ENCODE measurements around the gene SRRM1. TPM values are rescaled to one million over a fixed set of nuclear protein-coding genes. Genes with fewer than 3 reads are reported as not detected.

The SRRM1 gene
- total RNA-seq, 4 donors from 2014 or later, result 44.0 to 91.2 (median 58.1) TPM

GRCh38 chr1:24679725-24680124 lies 36.6 kb downstream of the SRRM1 start:
- intact Hi-C loops (cut with DNase I), result no loop called here
- WGBS, 2 donors, result 85 to 97% methylated on average over 3 to 4 of the region's 4 CpGs

GRCh38 chr1:24683713-24684162 lies 40.6 kb downstream of the SRRM1 start:
- H3K27ac ChIP-seq, result no peak overlapping the region
- no peak for DNase-seq
- 17 to 24% methylated on average over 6 of the region's 6 CpGs for WGBS, 2 donors
- intact Hi-C loops (cut with DNase I), result no loop called here
- H3K4me3 ChIP-seq, result no peak overlapping the region
- peaks cover 0 to 14% (median 4%) of the 10 kb centered on the region in 3 donors for H3K4me1 ChIP-seq
- H3K27me3 ChIP-seq, result no peaks in the 10 kb centered on the region
- H3K9me3 ChIP-seq, result no peaks in the 10 kb centered on the region
- H3K36me3 ChIP-seq, result no peaks in the 10 kb centered on the region
- TF ChIP-seq, protein P1, sequence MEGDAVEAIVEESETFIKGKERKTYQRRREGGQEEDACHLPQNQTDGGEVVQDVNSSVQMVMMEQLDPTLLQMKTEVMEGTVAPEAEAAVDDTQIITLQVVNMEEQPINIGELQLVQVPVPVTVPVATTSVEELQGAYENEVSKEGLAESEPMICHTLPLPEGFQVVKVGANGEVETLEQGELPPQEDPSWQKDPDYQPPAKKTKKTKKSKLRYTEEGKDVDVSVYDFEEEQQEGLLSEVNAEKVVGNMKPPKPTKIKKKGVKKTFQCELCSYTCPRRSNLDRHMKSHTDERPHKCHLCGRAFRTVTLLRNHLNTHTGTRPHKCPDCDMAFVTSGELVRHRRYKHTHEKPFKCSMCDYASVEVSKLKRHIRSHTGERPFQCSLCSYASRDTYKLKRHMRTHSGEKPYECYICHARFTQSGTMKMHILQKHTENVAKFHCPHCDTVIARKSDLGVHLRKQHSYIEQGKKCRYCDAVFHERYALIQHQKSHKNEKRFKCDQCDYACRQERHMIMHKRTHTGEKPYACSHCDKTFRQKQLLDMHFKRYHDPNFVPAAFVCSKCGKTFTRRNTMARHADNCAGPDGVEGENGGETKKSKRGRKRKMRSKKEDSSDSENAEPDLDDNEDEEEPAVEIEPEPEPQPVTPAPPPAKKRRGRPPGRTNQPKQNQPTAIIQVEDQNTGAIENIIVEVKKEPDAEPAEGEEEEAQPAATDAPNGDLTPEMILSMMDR (IDR thresholded peaks at IDR 0.05), result no peak
- TF ChIP-seq POLR2A (IDR thresholded peaks at IDR 0.05), result no peak

More at GRCh38 chr1:24679725-24680124, 36.6 kb downstream of the SRRM1 start:
- no peak for DNase-seq
- no peak overlapping the region for H3K4me3 ChIP-seq
- no peaks in the 10 kb centered on the region for H3K9me3 ChIP-seq
- H3K27me3 ChIP-seq, result no peaks in the 10 kb centered on the region
- no peak for TF ChIP-seq POLR2A (IDR thresholded peaks at IDR 0.05)
- TF ChIP-seq, protein P1 (IDR thresholded peaks at IDR 0.05), result no peak
- H3K4me1 ChIP-seq, result peaks cover 0 to 14% (median 4%) of the 10 kb centered on the region in 3 donors
- H3K27ac ChIP-seq, result no peak overlapping the region
- H3K36me3 ChIP-seq, result peaks cover 0 to 28% (median 0%) of the 10 kb centered on the region in 3 donors

DNA sequence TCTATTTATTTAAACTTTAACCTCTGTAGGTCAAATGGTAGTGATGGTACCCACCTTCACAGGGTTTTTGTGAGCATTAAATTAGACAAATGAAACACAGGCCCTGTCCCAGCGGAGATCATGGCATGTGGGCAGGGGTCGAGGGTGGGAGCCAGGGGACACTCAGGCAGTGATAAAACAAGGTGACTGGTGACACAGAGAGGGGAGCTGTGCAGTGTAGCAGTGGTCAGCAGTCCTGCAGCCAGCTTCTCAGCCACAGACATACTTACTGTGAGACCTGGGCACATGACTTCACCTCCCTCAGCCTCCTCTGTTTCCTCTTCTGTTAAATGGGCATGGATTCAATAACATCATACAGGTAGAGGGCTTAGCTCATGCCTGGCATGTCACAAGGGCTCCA lies 44.9 kb downstream of the SRRM1 start:
- Histone ChIP-seq H3K4me3 (no peak overlapping the region), H3K4me1 (peaks cover 0 to 18% (median 4%) of the 10 kb centered on the region in 3 donors), H3K9me3 (no peaks in the 10 kb centered on the region), H3K27me3 (no peaks in the 10 kb centered on the region), H3K27ac (no peak overlapping the region), H3K36me3 (no peaks in the 10 kb centered on the region)
- DNase-seq, result no peak
- TF ChIP-seq, protein P1 (IDR thresholded peaks at IDR 0.05), result no peak
- no peak for TF ChIP-seq POLR2A (IDR thresholded peaks at IDR 0.05)
- intact Hi-C loops (cut with DNase I), result loop anchor here (5.0 kb wide), 1 partner anchor 149 kb away; no protein-coding TSS in a partner anchor
- 83% methylated on average over 2 of the region's 2 CpGs for WGBS, 2 donors

- intact Hi-C loops (cut with DNase I), result loop anchor here (5.0 kb wide), 1 partner anchor 149 kb away; no protein-coding TSS in a partner anchor
- Histone ChIP-seq H3K27ac (no peak overlapping the region), H3K4me3 (no peak overlapping the region), H3K4me1 (peaks cover 0 to 12% (median 0%) of the 10 kb centered on the region in 3 donors), H3K36me3 (no peaks in the 10 kb centered on the region), H3K9me3 (no peaks in the 10 kb centered on the region), H3K27me3 (no peaks in the 10 kb centered on the region)
- no peak for DNase-seq
- TF ChIP-seq POLR2A (IDR thresholded peaks at IDR 0.05), result no peak
- TF ChIP-seq, protein P1 (IDR thresholded peaks at IDR 0.05), result peak; percentile 61 to 86 (median 81)
- 28 to 33% methylated on average over 8 to 13 of the region's 13 CpGs for WGBS, 2 donors
Observed at GRCh38 chr1:24688621-24689195, 45.6 kb downstream of the SRRM1 start.

GRCh38 chr1:24691051-24691450 lies 47.9 kb downstream of the SRRM1 start:
- no peaks in the 10 kb centered on the region for H3K36me3 ChIP-seq
- H3K4me1 ChIP-seq, result peaks cover 0 to 28% (median 5%) of the 10 kb centered on the region in 3 donors
- H3K27me3 ChIP-seq, result no peaks in the 10 kb centered on the region
- H3K9me3 ChIP-seq, result no peaks in the 10 kb centered on the region
- H3K4me3 ChIP-seq, result no peak overlapping the region
- intact Hi-C loops (cut with DNase I), result loop anchor here (5.0 kb wide), 1 partner anchor 136 kb away; no protein-coding TSS in a partner anchor
- 63% methylated on average over 2 of the region's 2 CpGs; no CpG with 5 or more reads in 1 of the 2 donors for WGBS, 2 donors
- DNase-seq, result no peak
- TF ChIP-seq POLR2A (IDR thresholded peaks at IDR 0.05), result no peak
- TF ChIP-seq, protein P1 (IDR thresholded peaks at IDR 0.05), result no peak
- no peak overlapping the region for H3K27ac ChIP-seq
